HG02852 (cell line): ENCODE data around the gene FAM78B.

Experiments
- ATAC-seq: cut with Tn5 transposase; IDR thresholded peaks from one replicate; pipeline ENCODE4 v1.9.1; 2021; ENCODE audit warnings: mild to moderate bottlenecking, moderate library complexity; ENCODE audit not compliant: unreplicated experiment

FAM78B gene

GRCh38 chr1:166166698-166167571 is at the start of gene FAM78B:
Gene FAM78B (minus strand): TSS chr1:166167001. CDS start chr1:166166248, 753 bp downstream.
- peak; percentile 36 for ATAC-seq

GRCh38 chr1:166202546-166202945 is 35.7 kb upstream of the FAM78B start:
- ATAC-seq, result no peak

- no peak for ATAC-seq
These were observed 33.9 kb upstream of the FAM78B start for GRCh38 chr1:166200743-166201142.

GRCh38 chr1:166197597-166197996 is 30.8 kb upstream of the FAM78B start:
- no peak for ATAC-seq

GRCh38 chr1:166197141-166197540 is 30.3 kb upstream of the FAM78B start:
- no peak for ATAC-seq

GRCh38 chr1:166193057-166193698 is 26.4 kb upstream of the FAM78B start:
- no peak for ATAC-seq

GRCh38 chr1:166190400-166190799 is 23.6 kb upstream of the FAM78B start:
- no peak for ATAC-seq

GRCh38 chr1:166189126-166189525 is 22.3 kb upstream of the FAM78B start:
- ATAC-seq, result no peak

GRCh38 chr1:166185526-166185925 is 18.7 kb upstream of the FAM78B start:
- ATAC-seq, result no peak

GRCh38 chr1:166184897-166185296 is 18.1 kb upstream of the FAM78B start:
- no peak for ATAC-seq

- no peak for ATAC-seq
These were observed 17.2 kb upstream of the FAM78B start for GRCh38 chr1:166184012-166184411.

- peak; percentile 64 for ATAC-seq
These were observed 15.5 kb upstream of the FAM78B start for GRCh38 chr1:166182281-166182680.

- no peak for ATAC-seq
These were observed 9.6 kb upstream of the FAM78B start for GRCh38 chr1:166176416-166176815.

GRCh38 chr1:166175032-166175431 is 8.2 kb upstream of the FAM78B start:
- ATAC-seq, result no peak

GRCh38 chr1:166174108-166174507 is 7.3 kb upstream of the FAM78B start:
- ATAC-seq, result no peak

- ATAC-seq, result no peak
These were observed 5.3 kb upstream of the FAM78B start for GRCh38 chr1:166172106-166172505.

- ATAC-seq, result no peak
These were observed 3.9 kb upstream of the FAM78B start for GRCh38 chr1:166170726-166171125.

GRCh38 chr1:166170075-166170474 is 3.3 kb upstream of the FAM78B start:
- peak; percentile 58 for ATAC-seq

GRCh38 chr1:166169182-166169581 is 2.4 kb upstream of the FAM78B start:
- no peak for ATAC-seq

- ATAC-seq, result no peak
These were observed 748 bp upstream of the FAM78B start for GRCh38 chr1:166167572-166167925.

- no peak for ATAC-seq
These were observed 488 bp downstream of the FAM78B start for GRCh38 chr1:166166329-166166697.

GRCh38 chr1:166165661-166166328 is 1.0 kb downstream of the FAM78B start:
- no peak for ATAC-seq
